GM21381 (cell line): ENCODE results near the gene CD37.
"Not testable (repeated sequence)": the region's sequence is repeated elsewhere in the genome, so short reads cannot be mapped to it uniquely, and the experiment has no call there.

Source experiments
- ATAC-seq: cut with Tn5 transposase; IDR thresholded peaks from one replicate; pipeline ENCODE4 v1.9.1; 2021; ENCODE audit warnings: mild to moderate bottlenecking, moderate library complexity; ENCODE audit not compliant: unreplicated experiment

Gene CD37, protein sequence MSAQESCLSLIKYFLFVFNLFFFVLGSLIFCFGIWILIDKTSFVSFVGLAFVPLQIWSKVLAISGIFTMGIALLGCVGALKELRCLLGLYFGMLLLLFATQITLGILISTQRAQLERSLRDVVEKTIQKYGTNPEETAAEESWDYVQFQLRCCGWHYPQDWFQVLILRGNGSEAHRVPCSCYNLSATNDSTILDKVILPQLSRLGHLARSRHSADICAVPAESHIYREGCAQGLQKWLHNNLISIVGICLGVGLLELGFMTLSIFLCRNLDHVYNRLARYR

GRCh38 chr19:49335071-49335783, at the start of gene CD37:
CD37 (plus strand) TSS chr19:49335406; CDS start chr19:49335541, 135 bp downstream.
- ATAC-seq, result no peak

GRCh38 chr19:49287141-49287770, 48.0 kb upstream of the CD37 start:
- no peak for ATAC-seq

DNA sequence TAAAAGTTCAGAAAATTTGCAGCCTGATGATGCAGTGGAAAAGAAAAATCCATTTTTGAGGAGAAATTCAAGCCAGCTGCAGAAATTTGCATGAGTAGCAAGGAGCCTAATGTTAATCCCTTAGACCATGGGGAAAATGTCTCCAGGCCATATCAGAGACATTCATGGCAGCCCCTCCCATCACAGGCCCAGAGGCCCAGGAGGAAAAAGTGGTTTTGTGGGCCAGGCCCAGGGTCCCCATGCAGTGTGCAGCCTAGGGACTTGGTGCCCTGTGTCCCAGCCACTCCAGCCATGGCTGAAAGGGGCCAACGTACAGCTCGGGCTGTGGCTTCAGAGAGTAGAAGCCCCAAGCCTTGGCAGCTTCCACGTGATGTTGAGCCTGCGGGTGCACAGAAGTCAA, 47.0 kb upstream of the CD37 start:
- not testable (repeated sequence) for ATAC-seq

DNA sequence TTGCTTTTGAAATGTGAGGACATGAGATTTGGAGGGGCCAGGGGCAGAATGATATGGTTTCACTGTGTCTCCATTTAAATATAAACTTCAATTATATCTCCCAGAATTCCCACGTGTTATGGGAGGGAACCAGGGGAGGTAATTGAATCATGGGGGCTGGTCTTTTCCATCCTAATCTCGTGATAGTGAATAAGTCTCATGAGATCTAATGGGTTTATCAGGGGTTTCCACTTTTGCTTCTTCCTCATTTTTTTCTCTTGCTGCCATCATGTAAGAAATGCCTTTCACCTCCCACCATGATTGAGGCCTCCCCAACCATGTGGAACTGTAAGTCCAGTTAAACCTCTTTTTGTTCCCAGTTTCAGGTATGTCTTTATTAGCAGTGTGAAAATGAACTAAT, 45.9 kb upstream of the CD37 start:
- not testable (repeated sequence) for ATAC-seq

DNA sequence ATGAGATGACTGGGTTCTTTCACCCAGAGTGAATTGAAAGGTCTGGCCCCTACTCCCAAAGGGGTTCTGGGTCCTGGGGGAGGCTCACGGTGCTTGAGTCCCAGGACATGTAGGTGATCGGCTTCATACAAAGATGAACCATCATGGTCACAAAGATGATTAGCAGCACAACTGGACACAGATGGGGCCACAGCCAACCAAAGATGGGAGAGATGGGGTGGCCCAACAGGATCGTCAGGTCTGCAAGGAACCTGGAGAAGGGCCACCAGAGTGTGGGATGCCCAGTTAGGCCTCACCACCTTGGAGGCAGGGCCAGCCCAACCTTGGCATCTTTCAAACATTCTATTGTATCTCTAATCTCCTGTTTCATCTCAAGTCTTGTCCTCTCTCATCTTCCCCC, 44.7 kb upstream of the CD37 start:
- ATAC-seq, result no peak

GRCh38 chr19:49294401-49294800, 40.8 kb upstream of the CD37 start:
- ATAC-seq, result no peak

DNA sequence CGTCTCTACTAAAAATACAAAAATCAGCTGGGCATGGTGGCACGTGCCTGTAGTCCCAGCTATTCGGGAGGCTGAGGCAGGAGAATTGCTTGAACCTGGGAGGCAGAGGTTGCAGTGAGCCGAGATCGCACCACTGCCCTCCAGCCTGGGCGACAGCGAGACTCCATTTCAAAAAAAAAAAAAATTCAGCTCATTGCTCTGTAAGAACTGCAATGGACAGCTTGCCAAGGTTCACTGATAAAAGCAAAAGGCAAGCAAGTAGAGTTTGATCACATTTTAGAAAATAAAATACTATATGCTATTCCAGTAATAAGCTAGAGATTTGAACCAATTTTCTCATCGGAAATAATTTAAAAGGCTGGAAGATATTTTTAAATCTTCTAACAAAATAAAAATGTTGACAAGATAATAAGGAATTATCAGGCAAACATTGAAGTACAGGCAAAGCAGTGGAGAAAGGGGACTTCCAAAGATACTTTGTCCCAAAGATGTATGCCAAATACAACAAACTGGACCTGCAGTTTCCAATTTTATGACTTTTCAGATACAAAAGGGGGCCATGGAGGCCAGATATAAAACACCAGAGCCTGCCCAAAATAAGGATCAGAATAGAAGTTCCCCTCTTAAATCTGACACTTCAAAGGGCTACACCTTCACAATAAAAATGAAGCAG, 39.9 kb upstream of the CD37 start:
- ATAC-seq, result no peak

DNA sequence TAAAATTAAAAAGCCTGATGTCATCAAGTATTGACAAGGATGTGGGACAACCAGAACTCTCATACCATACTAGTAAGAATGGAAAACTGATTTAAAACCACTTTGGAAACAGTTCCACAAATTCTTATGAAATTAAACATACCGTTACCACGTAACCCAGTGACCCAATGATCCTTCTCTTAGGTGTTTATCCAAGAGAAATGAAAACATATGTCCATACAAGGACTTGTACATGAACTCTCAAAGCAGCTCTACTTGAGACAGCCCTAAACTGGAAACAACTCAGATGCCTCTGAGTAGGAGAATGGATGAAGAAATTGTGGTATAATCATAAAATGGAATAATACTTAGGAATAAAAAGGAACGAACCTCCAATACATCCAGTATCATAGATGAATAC, 37.8 kb upstream of the CD37 start:
- no peak for ATAC-seq

- not testable (repeated sequence) for ATAC-seq
Observed at GRCh38 chr19:49298653-49299052, 36.6 kb upstream of the CD37 start.

DNA sequence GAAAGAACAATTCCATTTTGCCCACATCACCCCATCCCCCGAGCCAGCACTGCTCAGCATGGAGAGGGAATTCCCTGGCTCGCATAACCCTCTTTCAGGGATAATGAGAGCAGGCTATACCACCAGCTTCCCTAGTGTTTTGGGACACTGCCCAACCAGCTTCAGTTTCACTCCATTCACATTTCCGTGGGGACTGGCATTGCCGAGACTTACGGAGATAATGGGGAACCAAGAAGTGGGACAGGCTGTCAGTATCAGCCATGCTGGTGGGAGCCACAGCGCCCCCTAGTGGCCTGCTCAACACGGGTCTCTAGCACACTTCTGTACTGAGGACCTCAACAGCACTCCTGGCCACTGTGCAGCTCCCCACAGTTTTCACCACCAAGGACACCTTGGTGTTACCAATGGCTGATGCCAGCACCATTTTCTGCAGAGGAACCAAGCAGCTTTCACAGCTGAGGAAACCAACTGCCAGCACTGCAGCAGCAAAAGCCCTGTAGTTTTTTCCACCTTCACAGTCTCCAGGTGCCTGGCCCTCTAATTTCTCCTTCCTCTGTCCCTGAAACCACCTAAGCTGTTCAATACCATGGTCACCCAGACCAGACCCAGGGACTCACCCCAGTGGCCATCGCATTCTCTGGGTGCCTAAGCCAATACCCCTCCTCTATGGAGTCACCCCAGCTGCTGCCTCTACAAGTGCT, 33.9 kb upstream of the CD37 start:
- ATAC-seq, result peak; percentile 60

DNA sequence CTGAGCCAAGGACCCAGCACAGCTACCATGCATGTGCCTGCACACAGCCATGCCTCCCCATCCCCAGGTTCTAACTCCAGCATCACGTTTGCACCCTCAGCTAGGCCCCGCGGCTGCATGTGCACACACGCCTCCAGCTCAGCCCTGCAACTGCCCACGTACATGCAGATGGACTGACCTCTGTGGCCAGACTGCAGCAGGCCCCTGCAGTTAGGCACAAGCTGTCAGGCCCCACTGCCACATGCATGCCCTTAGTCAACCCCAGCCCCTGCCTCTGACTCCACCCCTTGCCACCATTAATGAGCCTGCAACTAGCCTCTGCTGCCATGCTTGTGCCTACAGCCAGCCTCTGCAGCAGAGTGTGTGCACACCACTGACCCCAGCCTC, 33.3 kb upstream of the CD37 start:
- ATAC-seq, result no peak

GRCh38 chr19:49306734-49307133, 28.5 kb upstream of the CD37 start:
- not testable (repeated sequence) for ATAC-seq

DNA sequence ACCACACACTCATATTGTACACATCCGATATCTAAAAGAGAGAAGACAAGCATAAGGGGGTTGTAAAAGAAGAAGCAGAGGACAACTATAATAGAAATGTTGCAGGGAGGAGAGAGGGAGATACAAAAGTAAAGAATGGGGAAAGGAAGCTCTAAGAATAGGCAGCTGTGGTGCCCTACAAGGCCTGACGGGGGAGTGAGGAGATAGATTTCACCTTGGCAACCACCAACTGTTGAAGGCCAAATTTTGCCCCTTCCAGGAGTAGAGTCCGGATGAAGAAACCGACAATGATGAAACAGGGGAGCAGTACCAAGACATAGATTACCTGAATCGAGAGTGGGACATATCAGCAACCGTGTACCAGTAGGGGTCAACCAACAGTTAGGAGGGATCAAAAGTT, 26.1 kb upstream of the CD37 start:
- no peak for ATAC-seq

GRCh38 chr19:49315111-49315510, 20.1 kb upstream of the CD37 start:
- ATAC-seq, result no peak

GRCh38 chr19:49316284-49316683, 18.9 kb upstream of the CD37 start:
- ATAC-seq, result no peak

GRCh38 chr19:49318296-49318695, 16.9 kb upstream of the CD37 start:
- no peak for ATAC-seq

DNA sequence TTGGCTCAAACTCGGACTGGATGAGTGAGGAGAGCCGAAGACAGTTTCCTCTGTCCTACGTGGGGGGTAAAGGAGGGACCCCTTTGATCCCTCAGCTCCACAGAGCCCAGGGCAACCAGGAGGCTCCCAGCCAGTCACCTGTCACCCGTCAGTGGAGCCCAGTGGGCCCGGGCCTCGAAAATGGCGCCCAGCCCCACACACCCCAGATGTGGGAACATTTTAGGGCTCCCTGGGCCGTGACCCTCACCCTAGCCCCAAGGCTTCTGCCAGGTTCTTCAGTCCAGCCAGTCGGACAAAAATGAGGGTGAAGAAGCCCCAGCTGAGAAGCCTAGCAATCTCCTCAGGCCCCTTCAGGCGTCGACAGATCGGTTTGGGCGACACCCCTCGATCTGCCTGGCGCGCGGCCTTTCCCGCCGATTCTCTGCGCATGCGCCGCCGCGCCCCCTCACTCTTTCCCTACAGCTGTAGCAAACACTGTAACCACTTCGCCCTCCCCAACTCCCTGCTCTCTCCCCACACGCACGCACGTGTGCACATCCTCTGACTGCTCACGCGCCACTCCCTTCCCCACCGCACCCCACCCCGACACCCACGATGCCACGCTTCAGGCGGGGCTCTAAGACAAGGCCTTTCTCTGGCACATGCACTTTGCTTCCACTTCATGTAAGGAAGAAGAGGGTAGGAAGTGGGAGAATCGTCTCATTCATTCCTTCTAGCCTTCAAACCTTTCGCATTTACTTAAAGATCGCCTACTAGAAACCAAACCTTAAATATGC, 10.2 kb upstream of the CD37 start, which contains the start of gene SLC6A16:
Gene SLC6A16, minus strand, starts transcription at position 391 of the 776 bp plus-strand sequence. CDS start 13,844 bp downstream, outside the sequence.
- ATAC-seq, result no peak

DNA sequence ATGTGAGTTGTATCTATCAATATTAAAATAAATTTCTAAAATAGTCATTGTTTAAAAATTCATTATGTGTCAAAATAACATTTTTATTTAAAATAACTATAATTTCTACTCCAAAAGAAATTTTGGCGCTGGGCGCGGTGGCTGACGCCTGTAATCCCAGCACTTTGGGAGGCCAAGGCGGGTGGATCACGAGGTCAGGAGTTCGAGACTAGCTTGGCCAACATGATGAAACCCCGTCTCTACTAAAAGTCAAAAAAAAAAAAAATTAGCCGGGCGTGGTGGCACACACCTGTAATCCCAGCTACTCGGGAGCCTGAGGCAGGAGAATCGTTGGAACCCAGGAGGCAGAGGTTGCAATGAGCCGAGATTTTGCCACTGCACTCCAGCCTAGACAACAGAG, 9.4 kb upstream of the CD37 start:
- ATAC-seq, result not testable (repeated sequence)

DNA sequence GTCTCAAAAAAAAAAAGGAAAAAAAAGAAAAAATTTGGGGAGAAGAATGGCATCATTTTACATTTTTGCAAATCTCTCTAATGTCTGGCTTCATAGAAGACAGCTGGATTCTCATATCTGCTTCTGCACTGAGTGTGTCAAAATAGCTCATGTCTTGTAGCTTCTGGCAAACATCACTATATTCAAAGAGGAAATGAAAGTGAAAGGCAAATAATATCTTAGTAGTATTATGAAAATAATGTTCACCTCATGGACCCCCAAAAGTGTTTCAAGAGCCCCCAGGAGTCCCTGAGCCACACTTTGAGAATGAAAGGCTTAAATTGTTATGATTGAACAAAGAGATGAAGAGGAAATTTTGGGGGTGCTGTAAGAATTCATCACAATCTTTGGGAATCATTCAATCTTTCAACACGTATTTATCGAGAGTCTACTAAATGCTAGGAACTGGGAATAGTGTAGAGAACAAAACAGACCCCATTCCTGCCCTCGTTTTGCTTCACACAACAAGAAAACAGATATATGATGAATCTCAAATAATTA, 9.0 kb upstream of the CD37 start:
- no peak for ATAC-seq
